ENCODE measurements around the gene DHRS11.
A peak's percentile ranks its signal among the peaks of the same experiment; 100 is the strongest.

Gene DHRS11

DNA sequence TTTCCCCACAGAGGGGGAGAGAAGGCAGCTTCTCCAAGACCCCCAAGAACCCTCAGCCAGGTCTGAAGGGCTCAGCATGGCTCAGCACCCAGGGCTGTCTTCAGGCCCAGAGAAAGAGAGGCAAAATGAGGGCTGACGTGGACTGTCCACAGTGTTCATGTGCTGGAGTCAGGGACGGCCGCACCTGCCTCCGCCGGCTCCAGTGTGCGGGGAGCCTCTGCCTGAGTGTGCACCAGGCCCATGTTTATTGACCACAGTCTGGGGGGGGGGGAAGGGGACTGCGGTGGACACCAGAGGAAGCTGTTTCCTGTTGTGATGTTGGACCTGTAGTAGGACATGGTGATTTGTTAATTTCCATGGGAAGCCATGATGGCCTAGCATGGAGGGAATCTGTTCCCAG is 16.6 kb downstream of the DHRS11 start:
- DNase-seq (ENCODE audit: low read depth), result no peak
- H3K4me3 ChIP-seq (ENCODE audit: low read depth, low read length), result no peak overlapping the region
- in situ Hi-C loops (cut with HindIII; ENCODE audit: low sequenced_read_pairs), result no loop called here

DNA sequence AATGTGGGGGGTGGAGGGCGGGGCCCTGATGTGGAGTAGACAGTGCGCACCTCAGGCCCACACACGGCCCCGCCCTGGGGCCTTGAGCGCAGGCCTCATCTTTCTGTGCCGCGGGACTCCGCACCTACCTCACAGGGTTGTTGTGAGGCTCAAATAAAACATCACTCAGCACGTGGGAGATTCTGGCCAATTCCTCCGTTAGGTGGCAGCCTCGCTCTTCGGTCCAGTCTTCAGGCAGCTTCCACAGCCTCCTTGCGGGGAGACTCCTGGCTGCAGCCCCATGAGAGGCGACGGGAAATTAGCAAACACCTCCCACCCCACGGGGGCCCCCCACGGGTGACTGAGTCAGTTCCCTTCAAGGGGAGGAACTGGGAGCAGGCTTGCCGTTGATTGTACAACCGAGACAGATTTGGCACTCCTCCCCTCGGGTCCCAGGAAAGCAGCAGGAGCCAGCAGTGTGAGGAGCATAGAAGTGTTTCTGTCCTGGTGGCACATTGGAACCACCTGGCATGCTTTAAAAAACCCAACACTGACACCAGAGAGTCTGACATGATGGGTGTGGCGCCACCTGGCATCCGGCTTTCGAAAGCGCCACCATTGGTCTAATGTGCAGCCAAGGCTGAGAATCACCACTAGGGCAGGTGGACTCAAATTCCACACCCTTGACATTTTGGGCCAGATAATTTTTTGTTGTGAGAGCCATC is 17.3 kb downstream of the DHRS11 start:
- in situ Hi-C loops (cut with HindIII; ENCODE audit: low sequenced_read_pairs), result no loop called here
- TF ChIP-seq, protein P1, sequence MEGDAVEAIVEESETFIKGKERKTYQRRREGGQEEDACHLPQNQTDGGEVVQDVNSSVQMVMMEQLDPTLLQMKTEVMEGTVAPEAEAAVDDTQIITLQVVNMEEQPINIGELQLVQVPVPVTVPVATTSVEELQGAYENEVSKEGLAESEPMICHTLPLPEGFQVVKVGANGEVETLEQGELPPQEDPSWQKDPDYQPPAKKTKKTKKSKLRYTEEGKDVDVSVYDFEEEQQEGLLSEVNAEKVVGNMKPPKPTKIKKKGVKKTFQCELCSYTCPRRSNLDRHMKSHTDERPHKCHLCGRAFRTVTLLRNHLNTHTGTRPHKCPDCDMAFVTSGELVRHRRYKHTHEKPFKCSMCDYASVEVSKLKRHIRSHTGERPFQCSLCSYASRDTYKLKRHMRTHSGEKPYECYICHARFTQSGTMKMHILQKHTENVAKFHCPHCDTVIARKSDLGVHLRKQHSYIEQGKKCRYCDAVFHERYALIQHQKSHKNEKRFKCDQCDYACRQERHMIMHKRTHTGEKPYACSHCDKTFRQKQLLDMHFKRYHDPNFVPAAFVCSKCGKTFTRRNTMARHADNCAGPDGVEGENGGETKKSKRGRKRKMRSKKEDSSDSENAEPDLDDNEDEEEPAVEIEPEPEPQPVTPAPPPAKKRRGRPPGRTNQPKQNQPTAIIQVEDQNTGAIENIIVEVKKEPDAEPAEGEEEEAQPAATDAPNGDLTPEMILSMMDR (IDR thresholded peaks at IDR 0.05; ENCODE audit: low read depth, low read length, missing control alignments), result peak; percentile 49
- DNase-seq (ENCODE audit: low read depth), result peak; percentile 41
- H3K4me3 ChIP-seq (ENCODE audit: low read depth, low read length), result no peak overlapping the region

More for the DNA sequence above, 16.6 kb downstream of the DHRS11 start:
- TF ChIP-seq, protein P1 (IDR thresholded peaks at IDR 0.05; ENCODE audit: low read depth, low read length, missing control alignments), result no peak

DNA sequence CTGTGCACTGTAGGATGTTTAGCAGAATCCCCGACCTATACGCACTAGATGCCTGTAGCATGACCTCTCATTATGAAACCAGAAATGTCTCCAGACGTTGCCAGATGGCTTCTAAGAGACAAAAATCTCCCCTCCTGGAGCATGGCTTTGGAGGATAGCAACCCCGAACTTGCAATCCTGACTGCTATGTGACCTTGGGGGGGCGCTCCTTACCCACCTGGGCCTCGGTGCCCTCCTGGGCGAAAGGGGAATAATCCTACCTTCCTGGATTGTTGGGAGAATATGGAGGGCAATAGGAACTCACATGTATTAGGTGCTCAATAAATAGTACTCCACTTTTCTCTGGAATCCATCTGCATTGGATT is 17.8 kb downstream of the DHRS11 start:
- in situ Hi-C loops (cut with HindIII; ENCODE audit: low sequenced_read_pairs), result no loop called here
- TF ChIP-seq, protein P1 (IDR thresholded peaks at IDR 0.05; ENCODE audit: low read depth, low read length, missing control alignments), result no peak
- H3K4me3 ChIP-seq (ENCODE audit: low read depth, low read length), result no peak overlapping the region
- DNase-seq (ENCODE audit: low read depth), result no peak

DNA sequence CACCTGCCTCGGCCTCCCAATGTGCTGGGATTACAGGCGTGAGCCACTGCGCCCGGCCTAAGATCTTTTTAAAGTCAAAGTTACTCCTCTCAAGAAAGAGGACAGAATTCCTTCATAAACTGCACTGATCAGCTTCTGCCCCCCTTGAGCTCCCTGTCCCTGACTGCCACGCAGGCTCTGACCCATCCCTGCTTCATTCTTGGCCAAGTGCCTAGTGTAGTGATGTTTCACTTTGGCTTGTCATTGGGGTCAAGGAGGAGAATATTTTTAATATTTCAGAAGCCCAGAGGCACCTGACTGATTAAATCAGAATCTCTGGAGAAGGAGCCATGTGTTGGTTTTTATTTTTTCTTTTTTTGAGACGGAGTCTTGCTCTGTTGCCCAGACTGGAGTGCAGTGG is 18.8 kb downstream of the DHRS11 start:
- in situ Hi-C loops (cut with HindIII; ENCODE audit: low sequenced_read_pairs), result no loop called here
- TF ChIP-seq, protein P1 (IDR thresholded peaks at IDR 0.05; ENCODE audit: low read depth, low read length, missing control alignments), result no peak
- no peak overlapping the region for H3K4me3 ChIP-seq (ENCODE audit: low read depth, low read length)
- no peak for DNase-seq (ENCODE audit: low read depth)

DNA sequence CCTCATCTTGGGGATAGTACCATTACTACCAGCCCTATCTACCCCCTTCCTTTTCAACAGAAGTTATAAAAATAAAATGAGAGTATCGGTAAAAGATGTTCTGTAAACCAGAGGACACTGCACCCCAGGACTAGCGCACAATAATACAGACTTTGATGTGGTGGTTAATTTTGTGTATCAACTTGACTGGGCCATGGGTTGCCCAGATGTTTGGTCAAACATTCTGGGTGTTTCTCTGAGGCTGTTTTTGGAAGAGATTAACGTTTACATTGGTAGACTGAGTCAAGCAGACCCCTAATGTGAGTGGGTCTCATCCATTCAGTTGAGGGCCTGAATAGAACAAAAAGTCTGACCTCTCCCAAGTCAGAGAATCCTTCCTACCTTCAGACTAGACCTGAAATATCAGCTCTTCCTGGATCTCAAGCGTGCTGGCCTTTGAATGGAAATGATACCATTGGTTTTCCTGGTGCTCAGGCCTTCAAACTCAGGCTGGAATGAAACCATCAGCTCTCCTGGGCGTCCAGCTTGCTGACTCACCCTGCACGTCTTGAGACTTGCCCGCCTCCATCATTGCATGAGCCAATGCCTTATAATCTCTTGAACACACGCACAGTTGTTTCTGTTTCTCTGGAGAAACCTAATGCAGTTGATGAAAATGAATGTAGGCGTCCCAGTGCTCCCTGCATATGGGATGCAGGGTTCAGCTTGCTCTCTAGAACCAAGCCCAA is 19.8 kb downstream of the DHRS11 start:
- in situ Hi-C loops (cut with HindIII; ENCODE audit: low sequenced_read_pairs), result no loop called here
- H3K4me3 ChIP-seq (ENCODE audit: low read depth, low read length), result no peak overlapping the region
- TF ChIP-seq, protein P1 (IDR thresholded peaks at IDR 0.05; ENCODE audit: low read depth, low read length, missing control alignments), result no peak
- DNase-seq (ENCODE audit: low read depth), result no peak

DNA sequence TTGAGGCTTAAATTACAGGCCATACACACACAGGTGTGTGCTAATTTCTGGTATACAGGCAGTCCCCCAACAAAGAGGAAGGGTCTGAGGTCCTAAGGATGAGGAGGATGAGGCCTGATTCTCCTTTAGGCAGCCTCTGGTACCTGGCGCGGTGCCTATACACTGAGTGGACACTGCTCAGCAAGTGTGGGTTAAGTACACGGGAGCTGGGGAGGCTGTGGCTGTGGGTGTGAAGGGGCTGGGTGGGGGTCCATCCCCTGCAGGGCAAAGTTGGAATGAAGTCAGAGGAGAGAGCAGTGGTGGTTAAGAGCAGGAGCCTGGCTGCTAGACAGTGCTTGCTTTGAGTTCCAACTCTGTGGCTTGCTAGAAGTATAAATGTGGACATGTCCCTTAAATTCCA is 20.6 kb downstream of the DHRS11 start:
- H3K4me3 ChIP-seq (ENCODE audit: low read depth, low read length), result no peak overlapping the region
- in situ Hi-C loops (cut with HindIII; ENCODE audit: low sequenced_read_pairs), result no loop called here
- TF ChIP-seq, protein P1 (IDR thresholded peaks at IDR 0.05; ENCODE audit: low read depth, low read length, missing control alignments), result no peak
- no peak for DNase-seq (ENCODE audit: low read depth)
